ENCODE results near the gene ZSCAN22. TPM values are rescaled to one million over a fixed set of nuclear protein-coding genes. Genes with fewer than 3 reads are reported as not detected.

Gene ZSCAN22
- total RNA-seq, 1 experiment from 2014 or later = 4.6 TPM

- TF ChIP-seq EZH2phosphoT487 (IDR thresholded peaks at IDR 0.05; ENCODE audit: borderline replicate concordance) (no peak), FOSL1 (IDR thresholded peaks at IDR 0.05; ENCODE audit: low read depth) (no peak)
Observed at GRCh38 chr19:58387338-58388174, 60.8 kb downstream of the ZSCAN22 start (continued).

GRCh38 chr19:58388175-58388526 lies 61.4 kb downstream of the ZSCAN22 start:
- H4K20me1 ChIP-seq (ENCODE audit: insufficient read depth) = peaks cover 36% of the 10 kb centered on the region; the same call in 1 of the 2 replicates
- intact Hi-C loops (cut with micrococcal nuclease) = no loop called here
- ChIA-PET CTCF (no interaction called here), RAD21 (ENCODE audit: low non-redundant PET in 1 of 2, low total read pairs in 2 of 2, uncharacterized antibody in 2 of 2, unreplicated experiment in 2 of 2) (no interaction called here), POLR2A (interaction anchor here (0.7 kb wide), 1 partner anchor 26 kb away, joined by 3 read pairs; the partner anchor contains the start of gene ZNF497)
- H3K4me1 ChIP-seq (ENCODE audit: control insufficient read depth in 1 of 2, insufficient read depth in 2 of 2, low read length in 2 of 2) = peaks cover 21 to 59% of the 10 kb centered on the region in 2 experiments
- ATAC-seq (no peak), DNase-seq (ENCODE audit: low read depth, low spot score) (no peak)
- peaks cover 73% of the 10 kb centered on the region for H3K79me2 ChIP-seq (ENCODE audit: insufficient read depth, low read length)
- H2AFZ ChIP-seq (ENCODE audit: low read depth, low read length, poor library complexity, severe bottlenecking) = no peak overlapping the region
- H3K27ac ChIP-seq (ENCODE audit: low read depth, low read length) = peak overlapping the region; percentile 97
- no TSS peak for BruUV-seq (replicated peaks)
- peak overlapping the region; percentile 94 for H3K4me2 ChIP-seq (ENCODE audit: low read length)
- H3K9ac ChIP-seq (ENCODE audit: low read length) = peak overlapping the region; percentile 100
- no peaks in the 10 kb centered on the region for H3K9me2 ChIP-seq (ENCODE audit: insufficient read depth)
- H3K4me3 ChIP-seq (replicated peaks in 1 of 2; ENCODE audit: low read depth in 1 of 2, low read length in 2 of 2) = peak overlapping the region; percentile 62 to 96
- no peaks in the 10 kb centered on the region for H3K9me3 ChIP-seq (ENCODE audit: control insufficient read depth in 1 of 2, insufficient read depth in 1 of 2, low read depth in 1 of 2, low read length in 2 of 2)
- H3K36me3 ChIP-seq (ENCODE audit: control insufficient read depth in 1 of 2, insufficient read depth in 2 of 2, low read length in 2 of 2) = peaks cover 26 to 53% of the 10 kb centered on the region in 2 experiments; a peak in 3 of 4 replicates
- no peaks in the 10 kb centered on the region for H3K27me3 ChIP-seq (ENCODE audit: insufficient read depth, low read length)
- TF ChIP-seq ELF1 (IDR thresholded peaks at IDR 0.05; ENCODE audit: borderline replicate concordance, low read depth) (no peak), ZBTB33 (IDR thresholded peaks at IDR 0.05; ENCODE audit: extremely low read depth, insufficient replicate concordance, low read length) (no peak), ATF3 (IDR thresholded peaks at IDR 0.05) (no peak), CTCF (IDR thresholded peaks at IDR 0.05 in 2 of 3, conservative IDR thresholded peaks at IDR 0.05 in 1 of 3; ENCODE audit: borderline replicate concordance in 1 of 3, insufficient read depth in 1 of 3, low read depth in 2 of 3, low read length in 2 of 3) (no peak), EZH2 (IDR thresholded peaks at IDR 0.05) (no peak), YY1 (IDR thresholded peaks at IDR 0.05; ENCODE audit: extremely low read depth, insufficient replicate concordance, low read depth, low read length) (no peak), CEBPB (IDR thresholded peaks at IDR 0.05; ENCODE audit: low read depth) (no peak), SRF (IDR thresholded peaks at IDR 0.05; ENCODE audit: low read depth) (no peak), EZH2phosphoT487 (IDR thresholded peaks at IDR 0.05; ENCODE audit: borderline replicate concordance) (no peak), SIN3A (IDR thresholded peaks at IDR 0.05; ENCODE audit: low read depth) (no peak), REST (IDR thresholded peaks at IDR 0.05; ENCODE audit: low read depth) (no peak), ZNF274 (IDR thresholded peaks at IDR 0.05; ENCODE audit: low read depth, low read length) (no peak), TCF7L2 (IDR thresholded peaks at IDR 0.05; ENCODE audit: borderline replicate concordance, extremely low read depth, insufficient read depth, insufficient read length) (no peak), SP1 (IDR thresholded peaks at IDR 0.05; ENCODE audit: low read depth) (no peak), POLR2A (IDR thresholded peaks at IDR 0.05; ENCODE audit: borderline replicate concordance, extremely low read depth, insufficient read depth, insufficient read length) (no peak), JUND (IDR thresholded peaks at IDR 0.05) (no peak)
